ENCODE measurements around the gene KRT81.
A peak's percentile ranks its signal among the peaks of the same experiment; 100 is the strongest.
"Not testable (repeated sequence)": the region's sequence is repeated elsewhere in the genome, so short reads cannot be mapped to it uniquely, and the experiment has no call there.

The KRT81 gene

GRCh38 chr12:52300796-52301691 lies 9.7 kb upstream of the KRT81 start:
- FAIRE-seq = no peak
- no peak for DNase-seq (ENCODE audit: low spot score)

- FAIRE-seq (no peak), DNase-seq (ENCODE audit: low spot score) (no peak)
These were observed 7.4 kb upstream of the KRT81 start for GRCh38 chr12:52298677-52299190.

DNA sequence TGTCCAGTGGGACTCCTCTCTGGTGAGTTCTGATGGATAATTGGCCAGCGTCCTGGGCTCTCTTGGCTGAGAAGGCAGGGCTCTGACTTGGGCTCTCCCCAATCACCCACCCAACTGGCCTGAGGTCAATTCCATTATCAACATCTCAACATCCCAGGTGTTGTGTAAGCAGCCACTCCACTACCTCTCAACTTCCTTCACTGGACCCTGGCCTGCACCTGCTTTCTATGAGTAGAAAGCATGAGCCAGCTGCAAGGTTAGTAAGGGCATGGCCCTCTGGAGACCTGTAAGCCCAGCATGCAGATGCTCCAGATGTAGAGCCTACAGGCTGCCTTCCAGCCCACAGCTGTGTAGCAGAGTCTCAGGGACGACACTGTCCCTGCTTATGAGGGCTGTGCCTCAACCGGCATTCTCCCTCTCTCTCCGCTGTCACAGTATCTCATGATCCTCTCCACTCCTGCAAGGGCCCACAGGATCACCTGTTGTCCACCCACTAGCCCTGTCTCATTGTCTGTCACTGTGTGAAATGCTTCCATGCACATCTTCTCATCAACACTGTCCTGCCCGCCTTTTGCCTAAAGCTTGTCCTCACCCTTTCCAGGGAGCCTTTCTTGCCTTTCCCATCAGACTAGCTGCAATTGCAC lies 5.4 kb upstream of the KRT81 start:
- no peak for FAIRE-seq
- no peak for DNase-seq (ENCODE audit: low spot score)

DNA sequence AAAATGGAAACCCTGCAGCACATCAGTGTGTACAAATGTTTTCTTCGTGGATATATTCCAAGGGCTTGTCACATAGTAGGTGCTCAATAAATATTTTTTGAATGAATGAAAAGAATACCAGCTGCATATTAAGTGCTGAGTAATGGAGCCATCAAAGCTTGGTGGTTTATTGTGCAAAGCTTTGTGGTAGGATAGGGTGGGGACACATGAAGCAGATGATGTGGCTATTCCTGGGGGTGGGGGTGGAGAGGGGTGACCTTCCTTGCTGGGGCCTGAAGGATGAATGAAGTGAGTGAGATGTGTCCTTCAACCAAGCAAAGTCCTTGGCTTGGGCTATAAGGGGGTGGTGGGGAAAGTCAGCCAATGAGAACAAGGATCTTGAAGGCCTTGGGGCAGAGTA lies 4.3 kb upstream of the KRT81 start:
- DNase-seq (ENCODE audit: low spot score) (no peak), FAIRE-seq (no peak)

DNA sequence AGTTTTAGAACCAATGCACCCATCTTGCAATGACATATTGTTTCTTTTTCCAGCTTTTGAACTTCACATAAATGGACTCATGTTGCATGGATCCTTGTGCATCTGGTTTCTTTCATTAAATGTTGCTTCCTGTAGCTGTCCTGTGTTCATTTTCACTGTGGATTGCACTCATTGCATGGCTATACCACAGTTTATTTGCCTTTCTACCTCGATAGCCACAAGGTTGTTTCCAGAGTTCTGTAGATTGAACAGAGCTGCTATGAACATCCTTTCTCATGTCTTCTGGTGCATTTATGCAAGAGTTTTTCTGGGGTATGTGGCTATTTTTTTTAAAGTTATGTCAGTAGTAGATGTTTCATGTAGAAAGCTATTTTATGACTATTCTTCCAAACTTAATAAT lies 3.5 kb upstream of the KRT81 start:
- DNase-seq (ENCODE audit: low spot score) (no peak), FAIRE-seq (no peak)

DNA sequence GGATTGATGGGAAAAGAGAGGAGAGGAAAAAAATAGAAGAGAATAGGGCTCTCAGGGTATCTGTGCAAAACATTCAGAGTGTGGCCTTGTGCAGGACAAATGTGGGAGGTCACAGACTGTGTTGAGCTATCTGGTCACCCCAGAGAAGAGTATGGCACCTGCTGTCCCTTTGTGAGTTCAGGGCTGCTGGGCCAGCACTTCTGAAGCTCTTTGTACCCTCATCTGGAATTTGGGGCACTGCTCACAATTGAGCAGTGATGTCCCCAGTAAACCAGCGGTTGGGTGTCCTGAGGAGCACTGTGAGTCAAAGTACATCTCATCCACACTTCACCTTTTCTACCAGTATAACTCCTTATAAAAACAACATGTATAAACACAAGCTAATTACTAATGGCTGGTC lies 2.6 kb upstream of the KRT81 start:
- FAIRE-seq (no peak), DNase-seq (ENCODE audit: low spot score) (no peak)

- not testable (repeated sequence) for DNase-seq (ENCODE audit: low spot score); FAIRE-seq
These were observed 725 bp downstream of the KRT81 start for GRCh38 chr12:52290483-52291134.

- DNase-seq (ENCODE audit: low spot score) = peak; percentile 24
- FAIRE-seq = not testable (repeated sequence)
These were observed 3.2 kb downstream of the KRT81 start for GRCh38 chr12:52287816-52288805.

DNA sequence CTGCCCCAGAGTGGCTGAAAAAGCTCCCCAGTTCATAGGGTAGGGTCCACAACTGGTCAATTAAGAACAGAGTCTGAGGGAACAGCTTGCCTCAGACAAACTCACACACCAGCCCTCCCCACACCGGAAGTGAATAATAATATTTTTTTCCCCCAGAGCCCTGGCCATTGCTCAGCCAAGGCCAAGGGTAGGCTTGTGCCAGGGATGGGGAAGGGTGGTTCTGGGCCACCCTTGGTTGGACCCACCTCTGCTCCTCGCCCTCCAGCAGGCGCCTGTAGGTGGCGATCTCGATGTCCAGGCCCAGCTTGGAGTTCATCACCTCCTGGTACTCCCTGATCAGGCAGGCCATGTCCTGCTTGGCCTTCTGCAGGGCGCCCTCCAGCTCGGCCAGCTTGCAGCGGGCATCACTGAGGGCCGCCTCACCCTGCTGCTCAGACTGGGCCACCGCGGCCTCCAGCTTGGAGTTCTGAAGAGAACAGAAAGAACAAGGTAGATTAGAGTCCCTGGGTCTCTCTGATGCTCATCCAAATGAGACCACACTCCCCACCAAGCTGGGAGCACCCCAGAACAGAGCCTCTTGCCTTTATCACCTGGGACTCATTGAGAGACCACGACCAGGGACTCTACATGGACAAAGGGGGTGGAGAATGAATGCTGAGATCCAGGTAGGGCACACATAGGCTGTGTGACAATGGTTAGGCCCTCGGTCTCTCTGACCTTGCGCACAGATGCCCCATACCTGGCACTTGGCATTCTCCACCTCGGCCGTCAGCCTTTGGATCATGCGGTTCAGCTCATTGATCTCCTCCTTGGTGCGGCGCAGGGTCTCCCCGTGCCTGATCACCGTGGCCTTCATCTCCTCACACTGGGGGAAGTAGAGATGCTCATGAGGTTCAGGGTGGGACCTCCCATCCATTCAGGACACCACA lies 4.2 kb downstream of the KRT81 start:
- FAIRE-seq; DNase-seq (ENCODE audit: low spot score): not testable (repeated sequence)

DNA sequence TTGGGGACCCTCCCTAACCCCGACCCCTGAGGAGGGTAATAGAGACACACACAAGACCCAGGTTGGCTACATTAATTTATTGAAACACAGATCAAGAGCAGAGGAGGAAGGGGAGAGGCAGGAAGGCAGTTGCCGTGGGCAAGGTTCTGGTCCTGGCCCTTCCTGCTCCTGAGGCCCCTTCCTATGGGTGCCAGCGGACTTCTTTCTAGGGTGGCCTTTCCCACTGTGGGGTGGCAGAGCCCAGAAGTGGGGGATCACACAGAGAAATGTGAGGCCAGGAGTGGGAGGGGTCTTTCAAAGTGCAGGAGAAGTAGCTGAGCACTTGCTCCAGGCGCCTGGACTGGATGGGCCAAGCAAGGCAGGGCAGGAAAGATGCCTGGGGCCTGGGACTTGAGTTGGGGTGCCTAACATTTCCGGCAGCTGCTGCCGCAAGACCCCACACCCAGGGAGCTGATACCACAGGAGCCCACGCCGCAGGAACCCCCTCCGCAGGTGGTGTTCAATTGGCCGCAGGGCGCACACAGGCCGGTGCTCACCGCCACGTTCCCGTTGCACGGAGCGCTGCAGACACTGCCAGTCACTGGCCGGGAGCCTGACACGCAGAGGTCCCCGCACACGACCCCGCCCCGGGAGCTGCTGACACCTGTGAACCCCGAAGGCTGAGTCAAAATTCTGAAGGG lies 5.3 kb downstream of the KRT81 start:
- DNase-seq (ENCODE audit: low spot score) = no peak
- no peak for FAIRE-seq

GRCh38 chr12:52285172-52285745 lies 6.1 kb downstream of the KRT81 start:
- FAIRE-seq = no peak

GRCh38 chr12:52284562-52285171 lies 6.7 kb downstream of the KRT81 start:
- FAIRE-seq (no peak), DNase-seq (ENCODE audit: low spot score) (no peak)

More at GRCh38 chr12:52285172-52285745, 6.1 kb downstream of the KRT81 start:
- DNase-seq (ENCODE audit: low spot score) = peak; percentile 50

DNA sequence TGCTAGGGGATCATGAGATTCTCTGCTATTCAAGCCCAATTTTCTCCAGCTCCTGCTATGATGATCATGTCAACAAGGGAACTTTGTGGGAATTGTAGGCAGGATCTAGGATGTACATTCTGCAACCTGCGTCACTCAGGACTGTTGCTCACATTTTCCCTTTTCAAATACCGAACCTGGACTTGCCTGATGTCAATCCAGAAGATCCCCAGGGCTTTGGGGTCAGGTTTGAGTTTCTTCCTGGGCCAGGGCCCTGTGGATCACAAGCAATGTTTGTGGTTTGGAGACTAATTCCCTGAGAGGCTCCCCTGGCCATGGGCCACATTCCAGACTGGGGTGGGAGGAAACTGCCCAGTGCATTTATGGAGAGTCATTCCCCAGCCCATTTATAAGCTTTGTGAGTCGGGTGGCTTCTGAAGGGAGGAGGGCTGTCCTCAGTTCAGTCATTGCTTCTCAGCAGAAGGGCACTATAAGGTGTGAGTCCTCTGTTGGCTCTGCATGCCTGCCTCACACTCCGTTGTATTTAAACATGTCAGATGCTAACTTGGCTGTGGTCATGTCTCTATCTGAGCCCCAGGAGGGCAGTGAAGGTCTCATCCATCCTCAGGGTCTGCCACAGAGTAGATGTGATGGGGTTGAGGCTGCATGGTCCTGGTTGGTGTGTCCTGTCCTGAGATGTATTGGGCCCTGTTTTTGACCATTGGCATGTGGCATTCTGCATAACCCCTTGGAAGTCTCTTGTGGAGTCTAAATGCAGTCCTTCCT lies 10.4 kb downstream of the KRT81 start:
- FAIRE-seq (peak; percentile 93), DNase-seq (ENCODE audit: low spot score) (peak; percentile 93)

DNA sequence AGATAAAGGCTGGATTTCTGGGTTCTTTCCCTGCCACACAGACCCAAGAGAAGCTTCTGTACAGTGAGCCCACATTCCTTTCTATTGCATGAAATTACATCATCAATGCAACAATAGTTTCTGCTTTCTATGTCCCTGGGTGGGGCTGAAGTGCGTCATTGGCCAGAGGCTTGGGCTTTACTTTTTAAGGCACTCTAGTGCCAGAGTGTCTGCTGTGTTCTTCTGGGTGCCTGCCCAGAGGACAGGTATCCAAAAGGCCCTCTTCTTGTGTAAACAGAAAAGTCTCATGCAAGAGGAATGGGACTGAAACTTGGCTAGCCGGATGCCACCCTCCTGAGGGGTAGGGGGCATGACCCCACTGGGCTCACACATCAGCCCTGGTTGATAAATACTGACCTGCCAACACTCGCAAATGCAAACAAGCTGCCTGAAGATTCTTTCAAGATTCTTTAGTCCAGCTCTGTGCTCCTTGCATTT lies 11.0 kb downstream of the KRT81 start:
- FAIRE-seq (peak; percentile 40), DNase-seq (ENCODE audit: low spot score) (peak; percentile 91)

DNA sequence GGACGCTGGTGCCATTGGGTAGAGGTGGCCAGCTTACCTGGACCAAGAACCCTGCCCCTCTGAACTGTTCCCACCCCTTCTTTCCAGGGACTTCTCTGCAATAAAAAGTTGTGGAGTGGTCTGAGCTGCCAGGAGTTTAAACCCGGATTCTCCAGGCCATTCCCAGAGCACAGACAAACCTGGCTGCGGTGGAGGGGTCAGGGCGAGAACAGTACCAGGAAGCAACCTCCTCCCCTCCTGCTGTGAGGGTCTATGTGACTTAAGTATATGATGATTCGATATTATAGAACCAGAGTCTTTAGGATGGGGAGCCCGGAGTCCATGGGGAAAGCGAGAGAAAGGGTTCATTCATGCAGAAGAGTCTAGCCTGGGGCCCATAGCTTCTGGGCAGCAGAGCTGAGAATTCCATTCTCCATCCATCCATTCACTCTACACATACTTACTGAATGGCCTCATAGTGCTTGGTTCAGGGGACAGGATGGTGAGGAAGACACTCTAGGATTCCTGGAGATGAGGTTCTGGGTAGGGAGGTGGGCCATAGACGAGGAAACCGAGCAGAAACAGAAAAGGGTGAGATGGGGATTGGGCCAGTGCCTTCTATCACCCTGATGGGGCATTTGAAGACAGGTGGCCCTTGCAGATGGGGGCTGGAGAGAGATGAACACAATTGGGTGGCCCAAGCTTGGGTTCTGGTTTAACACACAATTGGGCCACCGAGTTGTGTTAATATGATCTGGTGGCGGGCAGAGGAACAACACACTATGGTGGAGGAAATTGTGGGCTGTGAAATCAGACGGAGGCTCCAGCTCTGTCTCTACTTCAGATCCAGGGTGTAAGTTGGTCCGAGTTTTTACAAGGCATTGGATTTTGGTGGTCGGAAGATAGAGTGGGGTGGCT lies 11.7 kb downstream of the KRT81 start:
- peak; percentile 73 for DNase-seq (ENCODE audit: low spot score)

More for the DNA sequence above, 11.7 kb downstream of the KRT81 start:
- FAIRE-seq = no peak
